ENCODE data around the gene LYSET. TPM values are rescaled to one million over a fixed set of nuclear protein-coding genes. Genes with fewer than 3 reads are reported as not detected.
A peak's percentile ranks its signal among the peaks of the same experiment; 100 is the strongest.
"Not testable (repeated sequence)": the region's sequence is repeated elsewhere in the genome, so short reads cannot be mapped to it uniquely, and the experiment has no call there.

LYSET gene
- total RNA-seq, 2 experiments from 2014 or later: 7.4 to 8.3 TPM

DNA sequence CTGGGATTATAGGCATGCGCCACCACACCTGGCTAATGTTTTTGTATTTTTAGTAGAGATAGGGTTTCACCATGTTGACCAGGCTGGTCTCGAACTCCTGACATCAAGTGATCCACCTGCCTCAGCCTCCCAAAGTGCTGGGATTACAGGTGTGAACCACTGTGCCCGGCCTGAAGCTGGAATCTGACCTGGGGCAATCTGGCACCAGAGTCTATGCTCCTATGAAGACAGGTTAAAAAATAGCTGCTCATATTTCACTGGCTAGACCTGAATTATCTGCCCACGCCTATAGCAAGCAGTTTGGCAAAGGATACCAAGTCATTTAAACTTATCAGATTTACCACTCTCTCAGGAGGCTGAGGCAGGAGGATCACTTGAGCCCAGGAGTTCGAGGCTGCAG is 10.4 kb upstream of the LYSET start:
- not testable (repeated sequence) for H3K36me3 Mint-ChIP-seq (ENCODE audit: low read depth); H3K27me3 Mint-ChIP-seq; H3K4me3 Mint-ChIP-seq; DNase-seq; H3K27ac Mint-ChIP-seq; H3K4me1 Mint-ChIP-seq; H3K9me3 Mint-ChIP-seq
- POLR2A ChIA-PET: interaction anchor here (1.2 kb wide), 1 partner anchor 9 kb away, joined by 4 read pairs; no protein-coding TSS in a partner anchor
- CTCF ChIA-PET: interaction anchor here (0.9 to 1.0 kb wide), 2 partner anchors 15 to 33 kb away, joined by 3 read pairs; partner anchors contain the start of gene UBR7

DNA sequence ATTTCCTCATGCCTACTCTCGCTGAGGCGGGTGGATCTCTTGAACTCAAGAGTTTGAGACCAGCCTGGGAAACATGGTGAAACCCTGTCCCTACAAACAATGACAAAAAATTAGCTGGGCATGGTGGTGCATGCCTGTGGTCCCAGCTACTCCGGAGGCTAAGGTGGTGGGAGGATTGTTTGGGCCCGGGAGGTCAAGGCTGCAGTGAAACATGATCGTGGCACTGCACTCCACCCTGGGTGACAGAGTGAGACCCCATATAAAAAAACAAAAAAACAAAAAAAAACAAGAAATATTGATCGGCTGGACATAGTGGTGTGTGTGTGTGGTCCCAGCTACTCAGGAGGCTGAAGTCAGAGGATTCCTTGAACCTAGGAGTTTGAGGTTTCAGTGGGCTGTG is 9.6 kb upstream of the LYSET start:
- DNase-seq: no peak
- CTCF ChIA-PET: interaction anchor here (1.1 to 6.1 kb wide), 4 partner anchors 9 to 62 kb away, joined by 4 to 35 read pairs (median 4); partner anchors contain the start of genes ITPK1, LYSET and MOAP1
- Mint-ChIP-seq H3K9me3 (no peaks in the 10 kb centered on the region), H3K36me3 (ENCODE audit: low read depth) (no peaks in the 10 kb centered on the region), H3K4me3 (no peak overlapping the region), H3K4me1 (peaks cover 9% of the 10 kb centered on the region), H3K27ac (no peak overlapping the region), H3K27me3 (peaks cover 1% of the 10 kb centered on the region)
- POLR2A ChIA-PET: interaction anchor here (0.7 to 1.7 kb wide), 2 partner anchors 10 to 22 kb away, joined by 3 to 5 read pairs; partner anchors contain the start of genes LYSET and MOAP1

GRCh38 chr14:93183596-93184317 is 1.4 kb upstream of the LYSET start:
- DNase-seq: no peak
- Mint-ChIP-seq H3K9me3 (no peaks in the 10 kb centered on the region), H3K27me3 (no peaks in the 10 kb centered on the region), H3K36me3 (ENCODE audit: low read depth) (peaks cover 25% of the 10 kb centered on the region), H3K4me3 (peak overlapping the region; percentile 88), H3K27ac (peak overlapping the region; percentile 78), H3K4me1 (peaks cover 36% of the 10 kb centered on the region)
- POLR2A ChIA-PET: interaction anchor here (0.7 to 8.4 kb wide), 10 partner anchors 9 to 897 kb away, joined by 3 to 136 read pairs (median 4); partner anchors contain the start of genes DDX24, GON7, IFI27L1 and ITPK1
- CTCF ChIA-PET: interaction anchor here (0.6 to 4.1 kb wide), 8 partner anchors 9 to 151 kb away, joined by 3 to 47 read pairs (median 5); partner anchors contain the start of genes GON7, ITPK1 and UBR7

- H3K27ac Mint-ChIP-seq: peak overlapping the region; percentile 80
- DNase-seq: no peak
- H3K36me3 Mint-ChIP-seq (ENCODE audit: low read depth): peaks cover 25% of the 10 kb centered on the region
- H3K4me1 Mint-ChIP-seq: peaks cover 36% of the 10 kb centered on the region
- no peaks in the 10 kb centered on the region for H3K27me3 Mint-ChIP-seq
- H3K4me3 Mint-ChIP-seq: peak overlapping the region; percentile 94
- POLR2A ChIA-PET: interaction anchor here (0.7 to 8.4 kb wide), 16 partner anchors 9 to 896 kb away, joined by 3 to 136 read pairs (median 4); partner anchors contain the start of genes DDX24, GOLGA5, GON7 and IFI27L1
- no peaks in the 10 kb centered on the region for H3K9me3 Mint-ChIP-seq
- CTCF ChIA-PET: interaction anchor here (0.5 to 4.1 kb wide), 9 partner anchors 9 to 150 kb away, joined by 3 to 47 read pairs (median 4); partner anchors contain the start of genes GON7, ITPK1 and UBR7
Measured at GRCh38 chr14:93185349-93185720, 218 bp downstream of the LYSET start.

DNA sequence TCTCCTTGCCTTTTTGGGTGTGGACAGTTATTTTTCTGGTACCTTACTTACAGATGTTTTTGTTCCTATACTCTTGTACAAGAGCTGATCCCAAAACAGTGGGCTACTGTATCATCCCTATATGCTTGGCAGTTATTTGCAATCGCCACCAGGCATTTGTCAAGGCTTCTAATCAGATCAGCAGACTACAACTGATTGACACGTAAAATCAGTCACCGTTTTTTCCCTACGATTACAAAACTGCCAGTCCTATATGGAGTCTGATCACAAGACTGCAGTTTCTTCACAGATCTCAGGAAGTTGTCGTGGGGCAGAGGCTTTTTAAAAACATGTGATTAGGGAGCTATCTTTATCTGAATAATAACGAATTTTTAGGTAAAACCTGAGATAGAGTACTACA is 1.3 kb downstream of the LYSET start:
- Mint-ChIP-seq H3K9me3 (no peaks in the 10 kb centered on the region), H3K4me3 (peak overlapping the region; percentile 48), H3K27me3 (no peaks in the 10 kb centered on the region), H3K27ac (no peak overlapping the region), H3K4me1 (peaks cover 36% of the 10 kb centered on the region), H3K36me3 (ENCODE audit: low read depth) (peaks cover 24% of the 10 kb centered on the region)
- ChIA-PET CTCF (interaction anchor here (1.3 to 1.5 kb wide), 3 partner anchors 11 to 33 kb away, joined by 3 to 7 read pairs (median 4); partner anchors contain the start of gene GON7), POLR2A (interaction anchor here (8.4 kb wide), 1 partner anchor 19 kb away, joined by 136 read pairs; the partner anchor contains the start of genes GON7 and UBR7)
- no peak for DNase-seq

GRCh38 chr14:93186956-93187355 is 1.8 kb downstream of the LYSET start:
- Mint-ChIP-seq H3K27me3 (no peaks in the 10 kb centered on the region), H3K27ac (no peak overlapping the region), H3K36me3 (ENCODE audit: low read depth) (peaks cover 20% of the 10 kb centered on the region), H3K4me3 (no peak overlapping the region), H3K9me3 (no peaks in the 10 kb centered on the region), H3K4me1 (peaks cover 33% of the 10 kb centered on the region)
- ChIA-PET CTCF (interaction anchor here (1.3 to 1.5 kb wide), 3 partner anchors 11 to 32 kb away, joined by 3 to 7 read pairs (median 4); partner anchors contain the start of gene GON7), POLR2A (interaction anchor here (8.4 kb wide), 1 partner anchor 19 kb away, joined by 136 read pairs; the partner anchor contains the start of genes GON7 and UBR7)
- DNase-seq: no peak

GRCh38 chr14:93195316-93195999 is 10.3 kb downstream of the LYSET start:
- Mint-ChIP-seq H3K4me1 (no peaks in the 10 kb centered on the region), H3K9me3 (no peaks in the 10 kb centered on the region), H3K36me3 (ENCODE audit: low read depth) (peaks cover 11% of the 10 kb centered on the region), H3K4me3 (no peak overlapping the region), H3K27ac (no peak overlapping the region), H3K27me3 (no peaks in the 10 kb centered on the region)
- DNase-seq: no peak
- ChIA-PET CTCF (interaction anchor here (0.9 to 1.2 kb wide), 4 partner anchors 9 to 82 kb away, joined by 3 to 6 read pairs (median 3); no protein-coding TSS in a partner anchor), POLR2A (interaction anchor here (0.8 to 1.7 kb wide), 2 partner anchors 11 to 12 kb away, joined by 3 to 6 read pairs; partner anchors contain the start of genes LYSET, MOAP1 and UBR7)

DNA sequence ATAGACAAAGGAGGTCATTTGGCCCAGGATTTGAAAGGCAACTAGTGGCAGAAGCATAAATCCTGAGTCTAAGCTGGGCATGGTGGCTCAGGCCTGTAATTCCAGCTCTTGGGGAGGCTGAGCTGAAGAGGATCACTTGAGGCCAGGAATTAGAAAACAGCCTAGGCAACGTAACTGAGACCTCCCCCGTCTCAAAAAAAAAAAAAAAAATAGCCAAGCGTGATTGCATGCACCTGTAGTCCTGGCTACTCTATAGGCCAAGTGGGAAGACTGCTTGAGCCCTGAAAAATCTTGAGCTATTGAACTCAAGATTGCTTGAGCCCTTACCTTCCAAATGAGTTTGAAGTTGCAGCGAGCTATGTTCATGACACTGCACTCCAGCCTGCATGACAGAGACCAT is 13.9 kb downstream of the LYSET start:
- Mint-ChIP-seq H3K4me1 (peaks cover 5% of the 10 kb centered on the region), H3K36me3 (ENCODE audit: low read depth) (peaks cover 13% of the 10 kb centered on the region), H3K27ac (no peak overlapping the region)

DNA sequence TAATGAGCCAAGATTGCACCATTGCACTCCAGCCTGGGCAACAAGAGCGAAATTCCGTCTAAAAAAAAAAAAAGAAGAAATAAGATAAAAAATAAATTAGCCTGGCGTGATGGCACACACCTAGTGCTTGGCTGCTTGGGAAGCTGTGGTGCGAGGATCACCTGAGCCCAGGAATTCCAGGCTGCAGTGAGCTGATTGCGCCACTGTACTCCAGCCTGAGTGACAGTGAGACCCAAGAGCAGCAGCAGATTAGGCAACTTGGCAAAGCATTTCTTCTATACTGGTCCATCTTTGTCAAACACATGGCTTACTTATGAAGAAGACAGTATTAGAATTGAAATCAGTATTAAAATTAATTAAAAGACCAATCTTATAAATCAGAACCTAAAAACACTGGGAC is 15.4 kb downstream of the LYSET start:
- H3K27ac Mint-ChIP-seq: no peak overlapping the region
- ChIA-PET CTCF (no interaction called here), POLR2A (no interaction called here)
- H3K9me3 Mint-ChIP-seq: no peaks in the 10 kb centered on the region
- DNase-seq: no peak
- H3K27me3 Mint-ChIP-seq: no peaks in the 10 kb centered on the region
- H3K4me1 Mint-ChIP-seq: peaks cover 20% of the 10 kb centered on the region
- H3K36me3 Mint-ChIP-seq (ENCODE audit: low read depth): peaks cover 24% of the 10 kb centered on the region
- no peak overlapping the region for H3K4me3 Mint-ChIP-seq

More for the DNA sequence above, 13.9 kb downstream of the LYSET start:
- Mint-ChIP-seq H3K27me3 (no peaks in the 10 kb centered on the region), H3K9me3 (no peaks in the 10 kb centered on the region), H3K4me3 (no peak overlapping the region)
- no peak for DNase-seq
- CTCF ChIA-PET: interaction anchor here (0.7 to 1.1 kb wide), 3 partner anchors 15 to 573 kb away, joined by 4 to 5 read pairs (median 4); partner anchors contain the start of gene MOAP1
- POLR2A ChIA-PET: no interaction called here

- Mint-ChIP-seq H3K4me1 (peaks cover 23% of the 10 kb centered on the region), H3K36me3 (ENCODE audit: low read depth) (peaks cover 24% of the 10 kb centered on the region), H3K27ac (no peak overlapping the region), H3K4me3 (no peak overlapping the region), H3K9me3 (no peaks in the 10 kb centered on the region), H3K27me3 (no peaks in the 10 kb centered on the region)
- DNase-seq: no peak
- POLR2A ChIA-PET: no interaction called here
- CTCF ChIA-PET: interaction anchor here (1.9 kb wide), 1 partner anchor 88 kb away, joined by 5 read pairs; no protein-coding TSS in a partner anchor
Measured at GRCh38 chr14:93201155-93201704, 16.1 kb downstream of the LYSET start.

DNA sequence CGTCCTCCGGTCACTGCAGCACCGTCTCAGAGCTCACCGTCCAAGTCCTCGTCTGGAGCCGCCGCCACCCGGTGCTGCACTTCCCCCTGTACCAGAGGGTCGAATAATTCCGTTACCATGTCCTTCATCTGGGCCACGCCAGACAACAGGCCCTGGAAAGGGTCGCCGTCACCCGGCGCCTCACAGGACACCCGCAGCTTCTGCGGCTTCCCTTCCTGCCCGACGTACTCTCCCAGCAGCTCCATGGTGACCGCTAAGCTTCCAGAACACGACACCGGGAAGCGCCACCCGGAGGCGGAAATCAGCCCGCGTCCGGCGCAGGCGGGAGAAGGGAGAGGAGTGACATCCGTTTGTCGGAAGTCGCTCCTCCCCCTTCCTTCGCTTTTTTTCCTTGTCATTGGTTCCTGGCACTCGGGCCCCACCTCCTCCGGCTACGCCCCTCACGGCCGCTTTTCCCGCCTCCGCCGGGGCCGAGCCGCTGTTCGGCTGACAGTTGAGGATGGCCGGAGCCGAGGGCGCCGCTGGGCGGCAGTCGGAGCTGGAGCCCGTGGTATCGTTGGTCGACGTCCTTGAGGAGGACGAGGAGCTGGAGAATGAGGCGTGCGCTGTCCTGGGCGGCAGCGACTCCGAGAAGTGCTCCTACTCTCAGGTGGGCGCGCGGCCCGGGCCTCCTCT is 21.8 kb downstream of the LYSET start, which contains the start of the genes GON7 and UBR7:
GON7 (minus strand) TSS at position 273 of the 675 bp plus-strand sequence; CDS start at position 245, 28 bp downstream.
UBR7 (plus strand) TSS at position 464 of the 675 bp plus-strand sequence; CDS start at position 500, 36 bp downstream.
- peak within 1 kb of the TSS; percentile 90 for H3K27ac Mint-ChIP-seq
- H3K36me3 Mint-ChIP-seq (ENCODE audit: low read depth): peaks cover 29% of the 10 kb centered on the region
- H3K4me1 Mint-ChIP-seq: peaks cover 49% of the 10 kb centered on the region
- H3K4me3 Mint-ChIP-seq: peak within 1 kb of the TSS; percentile 78
- no peaks in the 10 kb centered on the region for H3K27me3 Mint-ChIP-seq
- CTCF ChIA-PET: interaction anchor here (1.2 to 4.6 kb wide), 7 partner anchors 12 to 94 kb away, joined by 3 to 47 read pairs (median 8); partner anchors contain the start of genes LYSET and MOAP1
- POLR2A ChIA-PET: interaction anchor here (0.9 to 5.0 kb wide), 10 partner anchors 10 to 764 kb away, joined by 3 to 136 read pairs (median 6); partner anchors contain the start of genes LYSET and MOAP1
- no peaks in the 10 kb centered on the region for H3K9me3 Mint-ChIP-seq
- DNase-seq: peak; percentile 92

Data from activated CD4-positive, alpha-beta memory T cell treated with anti-CD3 and anti-CD28 coated beads, Interleukin-2, amount 10 ng/mL, durations not matched to agents 7 days and 5 days (primary cell).